Measurements from ENCODE around the gene TLL2.

The TLL2 gene

DNA sequence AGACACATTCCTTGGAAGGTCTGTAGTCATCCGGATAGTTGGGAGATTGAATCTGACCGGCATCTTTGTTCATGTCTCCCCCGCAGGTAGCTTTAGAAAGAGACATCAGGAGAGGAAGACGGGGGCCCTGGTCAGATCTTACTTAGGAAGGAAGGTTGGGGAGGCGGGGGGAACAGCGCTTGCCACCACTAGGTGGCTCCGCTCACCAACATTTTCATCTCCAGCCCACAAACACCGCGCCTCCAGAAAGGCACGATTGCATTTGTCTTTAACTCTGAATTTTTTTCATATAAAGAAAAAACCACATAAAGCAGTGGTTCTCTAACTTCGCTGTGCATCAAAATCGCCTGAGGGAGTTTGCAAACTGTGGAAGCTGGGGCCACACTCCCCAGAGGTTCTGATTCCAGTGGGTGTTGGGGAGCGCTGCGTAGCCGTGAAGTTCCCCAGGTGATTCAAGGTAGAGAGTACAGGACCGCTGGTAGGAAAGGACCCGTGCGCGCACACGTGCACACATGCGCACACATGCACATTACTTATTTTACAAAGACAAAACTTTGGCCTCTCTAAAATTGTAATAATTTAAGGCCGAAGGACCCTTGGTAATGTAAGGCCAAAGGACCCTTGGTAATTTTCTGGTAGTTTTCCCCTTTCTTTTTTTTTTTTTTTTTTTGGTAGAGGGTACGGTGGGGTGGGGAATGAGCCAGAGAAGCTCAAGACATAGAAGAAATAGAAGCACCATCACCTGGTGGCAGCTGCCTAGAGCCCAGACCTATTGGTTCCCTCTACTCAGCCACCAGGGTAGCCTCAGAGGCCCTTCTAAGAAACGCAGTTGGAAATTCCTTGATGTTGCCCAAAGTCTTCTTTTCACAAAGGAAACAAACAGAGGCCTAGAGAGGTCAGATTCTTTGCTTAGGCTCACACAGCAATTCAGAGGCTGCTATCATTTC, 117.5 kb downstream of the TLL2 start:
- FAIRE-seq, result no peak
- TF ChIP-seq, protein P1, sequence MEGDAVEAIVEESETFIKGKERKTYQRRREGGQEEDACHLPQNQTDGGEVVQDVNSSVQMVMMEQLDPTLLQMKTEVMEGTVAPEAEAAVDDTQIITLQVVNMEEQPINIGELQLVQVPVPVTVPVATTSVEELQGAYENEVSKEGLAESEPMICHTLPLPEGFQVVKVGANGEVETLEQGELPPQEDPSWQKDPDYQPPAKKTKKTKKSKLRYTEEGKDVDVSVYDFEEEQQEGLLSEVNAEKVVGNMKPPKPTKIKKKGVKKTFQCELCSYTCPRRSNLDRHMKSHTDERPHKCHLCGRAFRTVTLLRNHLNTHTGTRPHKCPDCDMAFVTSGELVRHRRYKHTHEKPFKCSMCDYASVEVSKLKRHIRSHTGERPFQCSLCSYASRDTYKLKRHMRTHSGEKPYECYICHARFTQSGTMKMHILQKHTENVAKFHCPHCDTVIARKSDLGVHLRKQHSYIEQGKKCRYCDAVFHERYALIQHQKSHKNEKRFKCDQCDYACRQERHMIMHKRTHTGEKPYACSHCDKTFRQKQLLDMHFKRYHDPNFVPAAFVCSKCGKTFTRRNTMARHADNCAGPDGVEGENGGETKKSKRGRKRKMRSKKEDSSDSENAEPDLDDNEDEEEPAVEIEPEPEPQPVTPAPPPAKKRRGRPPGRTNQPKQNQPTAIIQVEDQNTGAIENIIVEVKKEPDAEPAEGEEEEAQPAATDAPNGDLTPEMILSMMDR (IDR thresholded peaks at IDR 0.05; ENCODE audit: insufficient read depth, missing control alignments), result peak; percentile 84
- peak; percentile 80 for DNase-seq (ENCODE audit: insufficient read length, low spot score)

DNA sequence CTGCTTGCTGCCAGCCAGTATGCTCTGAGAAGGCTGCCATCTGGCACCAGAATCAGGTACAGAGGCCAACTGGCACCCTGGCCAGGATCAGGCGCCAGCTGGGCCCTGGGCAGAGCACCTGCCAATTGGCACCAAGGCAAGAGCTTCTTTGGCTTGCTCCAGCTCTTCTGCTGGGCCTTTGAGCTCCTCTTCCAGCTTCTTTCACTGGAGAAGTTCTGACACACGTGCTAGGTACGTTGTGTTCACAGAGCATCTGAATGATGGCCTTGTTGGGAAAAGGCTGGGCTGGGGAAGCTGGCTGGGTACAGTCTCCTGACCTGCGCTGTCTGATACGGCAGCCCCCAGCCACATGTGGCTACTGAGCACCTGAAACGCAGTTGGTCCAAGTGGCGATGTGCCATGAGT, 123.3 kb downstream of the TLL2 start:
- DNase-seq (ENCODE audit: insufficient read length, low spot score), result no peak
- FAIRE-seq, result no peak

DNA sequence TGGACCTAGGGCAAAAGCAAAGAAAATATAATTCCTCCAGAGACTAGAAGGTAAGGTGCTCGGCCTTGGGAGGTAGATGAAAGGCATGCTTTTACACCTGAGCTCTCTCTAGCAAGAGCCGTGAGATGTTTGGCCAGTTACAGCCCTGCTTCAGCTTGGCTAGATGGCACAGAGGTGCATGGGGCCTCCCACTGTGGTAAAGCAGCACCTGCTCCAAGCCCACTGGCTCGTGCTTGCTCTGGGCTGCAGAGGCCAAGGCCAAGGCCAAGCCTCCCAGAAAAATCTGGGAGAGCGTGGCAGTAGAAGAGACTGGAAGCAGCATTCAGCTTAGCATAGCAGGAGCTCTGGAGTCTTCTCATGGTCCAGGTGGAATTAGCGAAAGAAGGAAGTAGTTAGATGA, 123.9 kb downstream of the TLL2 start:
- DNase-seq (ENCODE audit: insufficient read length, low spot score), result no peak
- TF ChIP-seq, protein P1 (IDR thresholded peaks at IDR 0.05; ENCODE audit: insufficient read depth, missing control alignments), result no peak
- FAIRE-seq, result no peak

More for the DNA sequence above, 123.3 kb downstream of the TLL2 start:
- TF ChIP-seq, protein P1 (IDR thresholded peaks at IDR 0.05; ENCODE audit: insufficient read depth, missing control alignments), result no peak

DNA sequence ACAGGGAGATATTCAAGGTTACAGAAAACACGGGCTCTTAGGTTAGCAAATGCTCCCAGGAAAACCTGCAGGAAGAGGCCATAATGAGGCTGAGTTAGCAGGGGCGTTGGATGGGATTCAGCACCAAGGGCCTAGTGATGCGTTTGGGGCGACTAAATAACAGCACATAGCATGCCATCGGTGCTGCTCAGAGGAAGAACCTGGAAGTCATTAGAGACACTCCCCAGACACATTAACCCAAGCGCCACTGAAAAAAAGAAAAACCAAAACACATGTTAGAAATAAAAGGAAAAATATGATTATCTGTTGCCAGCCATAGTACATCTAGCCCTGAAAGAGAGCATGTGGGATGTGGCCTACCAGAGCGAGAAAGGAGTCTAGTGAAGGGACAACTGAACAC, 126.1 kb downstream of the TLL2 start:
- no peak for FAIRE-seq

DNA sequence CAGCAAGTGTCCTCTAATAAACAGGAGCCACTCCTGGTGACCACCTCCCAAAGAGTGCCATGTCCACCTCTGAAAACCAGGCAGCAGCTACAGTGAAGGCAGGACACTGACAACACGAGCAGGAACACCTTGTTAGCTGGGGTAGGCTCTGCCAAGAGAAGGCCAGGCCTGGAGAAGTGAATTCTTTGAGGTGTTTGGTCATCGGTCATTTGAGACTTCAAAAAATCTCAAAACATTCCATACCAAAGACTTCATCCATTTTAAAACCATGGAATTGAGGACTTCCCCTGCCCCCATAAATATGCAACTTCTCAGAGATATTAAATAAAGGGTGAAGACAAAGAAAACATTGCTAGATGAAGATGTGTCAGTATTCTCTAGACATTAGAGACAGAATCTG, 126.6 kb downstream of the TLL2 start:
- no peak for DNase-seq (ENCODE audit: insufficient read length, low spot score)
- no peak for FAIRE-seq

More for the DNA sequence above, 126.1 kb downstream of the TLL2 start:
- DNase-seq (ENCODE audit: insufficient read length, low spot score), result no peak
- TF ChIP-seq, protein P1 (IDR thresholded peaks at IDR 0.05; ENCODE audit: insufficient read depth, missing control alignments), result no peak

DNA sequence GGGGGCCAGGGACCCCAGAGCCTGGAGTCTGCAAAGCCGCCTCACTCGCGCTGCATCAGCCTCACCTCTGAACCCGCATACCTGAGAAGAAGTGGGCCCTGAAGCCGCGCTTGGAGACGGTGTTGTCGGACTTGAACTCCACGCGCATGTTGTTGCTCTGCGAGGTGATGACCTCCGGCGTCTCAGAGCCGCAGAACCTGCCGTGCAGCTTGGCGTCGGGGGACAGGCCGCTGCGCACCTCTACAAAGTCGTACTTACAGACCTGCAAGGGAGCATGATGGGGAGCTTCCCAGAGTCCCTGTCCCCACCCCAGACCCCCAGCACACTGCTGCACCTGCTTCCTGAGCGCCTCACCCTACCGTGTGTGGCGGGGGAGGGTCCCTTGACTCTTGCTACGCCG, 129.2 kb downstream of the TLL2 start:
- TF ChIP-seq, protein P1 (IDR thresholded peaks at IDR 0.05; ENCODE audit: insufficient read depth, missing control alignments), result no peak
- FAIRE-seq, result no peak
- no peak for DNase-seq (ENCODE audit: insufficient read length, low spot score)

More for the DNA sequence above, 126.6 kb downstream of the TLL2 start:
- TF ChIP-seq, protein P1 (IDR thresholded peaks at IDR 0.05; ENCODE audit: insufficient read depth, missing control alignments), result no peak

DNA sequence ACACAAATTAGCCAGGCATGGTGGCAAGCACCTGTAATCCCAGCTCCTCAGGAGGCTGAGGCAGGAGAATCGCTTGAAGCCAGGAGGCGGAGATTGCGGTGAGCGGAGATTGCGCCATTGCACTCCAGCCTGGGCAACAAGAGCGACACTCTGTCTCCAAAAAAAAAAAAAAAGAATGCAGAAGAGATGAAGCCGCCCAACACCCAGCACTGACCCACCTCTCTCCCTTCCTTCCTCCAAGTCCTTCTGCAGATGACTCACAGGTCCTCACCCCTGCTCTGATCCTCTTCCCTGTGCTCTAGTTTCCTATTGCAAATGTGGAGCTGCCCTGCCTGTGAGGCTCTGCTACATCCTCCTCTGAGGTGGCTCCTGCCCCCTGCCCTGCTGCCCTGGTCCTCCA, 132.9 kb downstream of the TLL2 start:
- TF ChIP-seq, protein P1 (IDR thresholded peaks at IDR 0.05; ENCODE audit: insufficient read depth, missing control alignments), result no peak
- FAIRE-seq, result no peak
- DNase-seq (ENCODE audit: insufficient read length, low spot score), result no peak
